HG03064 (cell line): ENCODE measurements around the gene KCNA2.

Experiments used
- ATAC-seq: cut with Tn5 transposase; IDR thresholded peaks from one replicate; pipeline ENCODE4 v1.9.1; 2021; ENCODE audit warnings: low read depth; ENCODE audit not compliant: unreplicated experiment

Gene KCNA2

DNA sequence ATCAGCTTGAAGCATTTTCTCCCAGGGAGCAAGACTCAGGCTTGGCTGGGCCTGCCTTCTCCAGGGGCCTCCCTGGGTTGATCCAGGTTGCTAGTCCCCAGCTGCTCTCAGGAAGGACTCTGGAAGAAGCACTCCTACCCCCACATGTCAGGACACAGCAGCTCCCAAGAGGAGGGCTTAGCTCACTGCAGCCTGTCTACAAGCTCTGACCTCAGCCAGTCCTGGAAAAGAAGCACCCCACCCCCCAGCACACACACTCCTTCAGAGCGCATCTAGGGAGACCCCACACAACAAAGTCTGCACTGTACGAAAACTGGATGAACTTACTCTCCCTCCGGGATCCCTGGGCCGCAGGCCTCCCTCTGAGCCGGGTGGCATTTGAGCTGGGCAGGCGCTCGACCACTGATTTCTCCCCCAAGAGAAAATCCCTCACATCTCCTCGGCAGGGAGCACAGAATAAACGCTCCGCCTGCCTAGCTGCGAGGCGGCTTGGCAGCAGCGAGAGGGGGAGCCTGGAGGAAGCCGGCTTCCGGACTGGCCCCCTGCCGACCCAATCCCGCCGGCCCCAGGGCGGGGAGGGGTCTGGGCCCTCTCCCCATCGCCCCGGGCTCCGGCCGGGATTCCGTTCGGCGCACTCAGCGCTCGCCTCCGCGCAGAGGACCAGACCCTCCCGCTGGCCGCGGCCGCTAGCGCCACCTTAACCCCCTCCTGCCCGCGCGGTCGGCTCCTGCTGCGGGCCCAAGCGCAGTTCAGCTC is at the start of gene KCNA2:
TSS of gene KCNA2 (minus strand) at position 458 of the 756 bp plus-strand sequence. CDS start 1,576 bp downstream, outside the sequence.
- no peak for ATAC-seq

DNA sequence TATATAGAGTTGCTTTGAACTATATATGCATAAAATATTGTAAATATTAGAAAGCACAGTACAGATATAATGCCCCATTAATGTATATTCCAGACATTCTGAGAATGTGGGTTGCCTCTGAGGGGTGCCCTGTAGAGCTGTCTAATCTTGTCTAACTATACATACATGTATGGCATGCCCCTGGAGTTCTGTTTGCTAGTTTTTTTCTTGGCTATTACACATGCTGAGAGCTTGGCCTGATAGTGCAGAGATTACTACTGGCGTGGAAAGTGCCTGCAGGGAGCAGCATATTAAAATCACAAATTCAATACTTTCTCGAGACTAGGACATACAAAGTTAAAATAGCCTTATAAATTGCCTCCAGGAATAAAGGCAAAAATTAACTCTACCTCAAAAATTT is 44.5 kb upstream of the KCNA2 start:
- no peak for ATAC-seq

GRCh38 chr1:110648417-110648816 is 42.3 kb upstream of the KCNA2 start:
- no peak for ATAC-seq

DNA sequence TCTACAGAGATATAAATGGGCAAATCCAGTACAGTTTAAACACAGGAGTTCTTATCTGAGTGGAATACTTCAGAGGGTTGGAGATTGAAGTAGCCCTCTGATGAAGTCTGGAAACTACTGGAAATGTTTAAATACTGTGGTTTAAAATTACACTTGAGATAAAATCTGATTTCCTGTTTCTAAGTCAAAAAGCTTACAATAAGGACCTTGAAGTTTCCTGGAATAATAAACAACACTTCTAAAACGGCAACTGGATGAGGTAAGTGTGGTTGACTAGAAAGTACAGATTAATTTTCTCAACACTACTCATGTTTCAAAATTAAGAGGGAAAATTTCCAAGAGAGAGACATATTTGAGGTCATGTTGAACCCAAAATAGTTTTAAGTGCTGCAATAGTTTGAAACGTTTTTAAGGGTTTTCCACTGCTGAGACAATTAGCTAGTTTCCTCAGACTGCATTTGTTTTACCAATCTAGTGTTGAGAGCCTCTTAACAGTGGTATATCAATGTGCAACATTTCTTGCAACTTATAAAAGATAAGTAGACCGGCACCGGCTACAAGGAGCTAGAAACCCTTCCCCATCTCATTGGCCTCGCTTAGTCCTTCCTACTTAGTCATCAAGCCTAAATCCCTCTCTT is 41.2 kb upstream of the KCNA2 start:
- no peak for ATAC-seq

- no peak for ATAC-seq
Measured at GRCh38 chr1:110645821-110646735, 39.9 kb upstream of the KCNA2 start.

DNA sequence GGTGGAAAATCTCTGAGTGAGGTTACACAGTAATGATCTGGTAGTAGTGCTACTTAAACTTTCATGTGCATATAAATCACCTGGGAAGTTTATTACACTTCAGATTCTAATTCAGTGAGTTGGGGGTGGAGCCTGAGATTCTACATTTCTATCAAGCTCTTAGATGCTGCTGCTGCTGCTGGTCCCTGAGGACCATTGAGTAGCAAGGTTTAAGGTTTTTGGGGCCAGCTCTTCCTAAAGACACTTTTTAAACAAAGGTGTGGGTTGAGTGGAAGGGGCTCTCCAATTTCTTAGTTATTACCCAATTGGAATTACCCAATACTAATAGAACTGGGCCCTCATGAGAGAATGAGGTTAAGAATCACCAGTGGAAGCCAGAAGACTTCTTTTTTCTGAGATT is 39.1 kb upstream of the KCNA2 start:
- ATAC-seq = no peak

DNA sequence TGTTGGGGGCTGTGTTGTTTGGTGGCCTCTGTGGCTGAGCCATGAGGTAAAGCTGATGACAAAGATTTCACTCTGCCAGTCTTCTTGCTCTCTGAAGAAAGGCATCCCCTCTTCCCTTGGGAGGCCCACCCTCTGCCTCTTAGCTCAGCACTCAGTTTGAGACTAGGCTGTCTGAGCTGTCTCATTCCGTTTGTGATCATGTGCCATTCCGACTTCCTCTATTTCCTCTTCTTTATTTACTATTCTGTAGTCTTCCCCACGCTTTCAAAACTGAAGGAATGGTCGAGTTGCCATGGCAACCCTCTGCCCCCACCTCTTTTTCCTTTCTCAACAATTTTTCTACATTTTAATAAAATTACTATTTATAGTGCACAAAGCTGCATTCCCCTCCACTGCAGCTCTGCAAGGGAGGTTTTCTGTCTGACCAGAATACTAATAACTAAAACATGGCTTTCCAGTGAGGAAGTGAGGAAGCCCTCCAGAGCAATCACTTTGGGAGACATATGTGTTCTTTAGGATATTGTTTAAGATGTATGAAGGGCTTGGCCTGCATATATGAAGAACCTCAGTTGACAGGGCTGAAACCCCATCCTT is 37.8 kb upstream of the KCNA2 start:
- ATAC-seq = no peak

GRCh38 chr1:110639724-110640386 is 33.7 kb upstream of the KCNA2 start:
- ATAC-seq = no peak

GRCh38 chr1:110638556-110638955 is 32.4 kb upstream of the KCNA2 start:
- no peak for ATAC-seq

- no peak for ATAC-seq
Measured at GRCh38 chr1:110638058-110638457, 31.9 kb upstream of the KCNA2 start.

GRCh38 chr1:110637475-110637874 is 31.3 kb upstream of the KCNA2 start:
- ATAC-seq = no peak

DNA sequence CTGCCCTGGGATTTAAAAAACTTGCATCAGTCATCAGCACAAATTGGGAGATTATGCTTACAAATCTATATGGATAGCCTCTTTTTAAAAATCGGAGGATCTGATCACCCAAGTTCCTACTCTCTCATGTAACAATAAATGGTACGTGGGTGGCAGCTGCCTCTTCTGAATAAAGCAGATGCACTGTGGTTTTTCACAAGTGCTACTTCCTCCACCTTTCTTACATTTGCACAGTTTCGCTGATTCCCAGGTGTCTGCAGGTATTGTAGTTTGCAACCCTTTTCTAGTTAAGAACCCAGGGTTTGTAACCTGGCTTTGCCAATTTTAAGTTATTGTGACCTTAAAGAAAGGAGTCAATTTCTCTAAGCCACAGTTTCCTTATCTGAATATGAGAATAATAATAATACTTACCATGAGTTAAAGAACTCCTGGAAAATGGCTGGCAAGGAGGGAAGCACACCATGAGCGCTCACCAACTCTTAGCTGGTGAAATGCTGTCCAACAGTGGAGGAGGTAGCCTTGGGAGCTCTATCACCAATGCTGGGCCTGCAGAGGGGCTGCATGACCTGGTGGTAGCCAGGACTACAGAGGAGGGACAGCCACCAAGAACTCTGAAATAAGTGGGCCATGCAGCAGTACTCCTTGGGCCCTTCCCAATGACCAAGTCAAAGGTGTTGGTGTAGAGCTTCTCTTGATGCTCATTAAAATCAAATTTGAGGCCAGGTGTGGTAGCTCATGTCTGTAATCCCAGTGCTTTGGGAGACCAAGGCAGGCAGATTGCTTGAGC is 30.2 kb upstream of the KCNA2 start:
- no peak for ATAC-seq

GRCh38 chr1:110635434-110635833 is 29.3 kb upstream of the KCNA2 start:
- no peak for ATAC-seq

- ATAC-seq = peak; percentile 58
Measured at GRCh38 chr1:110634455-110635311, 28.5 kb upstream of the KCNA2 start.

- no peak for ATAC-seq
Measured at GRCh38 chr1:110634086-110634454, 27.9 kb upstream of the KCNA2 start.

DNA sequence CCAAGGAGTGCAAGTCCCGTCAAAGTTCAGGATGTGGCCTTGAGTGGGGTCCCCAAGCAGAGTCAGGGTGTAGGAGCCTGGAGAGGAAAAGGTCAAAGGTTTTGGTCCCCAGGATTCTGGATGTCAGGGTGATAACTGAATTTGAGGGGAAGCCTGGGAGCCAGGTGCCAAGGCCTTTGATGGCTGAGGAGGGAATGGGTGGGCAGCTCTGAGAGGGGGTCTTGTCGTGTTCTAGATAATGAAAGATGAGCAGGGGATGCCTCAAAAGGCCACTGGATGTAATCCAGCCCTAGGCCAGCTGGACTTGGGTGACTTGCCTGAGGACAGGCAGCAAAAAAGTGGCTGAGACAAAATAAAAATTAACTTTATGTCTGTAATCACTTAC is 27.5 kb upstream of the KCNA2 start:
- ATAC-seq = no peak

DNA sequence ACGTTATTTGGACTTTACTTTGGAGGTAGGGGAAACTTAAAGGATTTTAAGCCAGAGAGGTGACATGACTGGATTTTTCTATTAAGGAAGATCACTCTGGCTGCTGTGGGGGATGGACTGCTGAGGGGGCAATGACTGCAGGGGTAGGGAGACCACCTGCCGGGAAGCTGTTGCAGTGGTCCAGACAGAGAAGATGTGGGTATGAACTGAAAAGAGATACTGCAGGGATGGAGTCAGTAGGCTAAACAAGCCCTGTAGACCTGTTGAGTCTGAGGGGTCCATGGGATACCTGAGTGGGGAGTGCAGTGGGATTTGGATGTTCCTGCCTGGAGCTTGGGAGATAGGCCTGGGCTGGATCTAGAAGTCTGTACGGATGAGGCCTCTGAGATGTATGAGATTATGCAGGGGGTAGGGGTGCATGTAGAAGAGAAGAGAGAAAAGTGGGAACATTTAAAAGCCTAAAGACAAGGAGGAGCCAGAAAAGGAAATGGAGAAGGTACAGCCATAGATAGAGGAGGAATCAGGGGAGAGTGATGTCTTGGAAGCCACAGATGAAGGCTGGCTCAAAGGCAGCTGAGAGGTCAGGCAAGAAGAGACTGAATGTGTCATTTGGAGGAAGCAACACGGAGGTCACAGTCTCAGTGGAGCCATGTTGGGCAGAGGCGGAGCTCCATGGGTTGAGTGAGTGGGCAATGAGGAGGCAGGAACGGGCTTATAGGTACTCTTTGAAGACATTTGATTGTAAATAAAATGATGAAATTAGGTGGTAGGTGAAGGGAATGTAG is 25.9 kb upstream of the KCNA2 start:
- ATAC-seq = no peak
